ENCODE measurements around the gene INCENP. TPM values are rescaled to one million over a fixed set of nuclear protein-coding genes. Genes with fewer than 3 reads are reported as not detected.
"Not testable (repeated sequence)": the region's sequence is repeated elsewhere in the genome, so short reads cannot be mapped to it uniquely, and the experiment has no call there.

Gene INCENP
- 73.2 TPM for polyA plus RNA-seq (2013, experiment 1 of 4)
- polyA plus RNA-seq (2013, experiment 2 of 4), result 70.1 TPM
- 73.4 TPM for polyA plus RNA-seq (2013, experiment 3 of 4)
- polyA plus RNA-seq (2013, experiment 4 of 4), result 74.4 TPM

GRCh38 chr11:62123669-62124185 lies at the start of gene INCENP:
INCENP (plus strand) TSS chr11:62124011; CDS start chr11:62128162, 4,151 bp downstream.
- Histone ChIP-seq H3K4me1 (ENCODE audit: control insufficient read depth, insufficient read depth, low read length) (peaks cover 12% of the 10 kb centered on the region), H3K4me3 (ENCODE audit: insufficient read depth, low read depth, low read length) (peak within 1 kb of the TSS; percentile 98), H3K9me3 (ENCODE audit: control insufficient read depth, low read length) (no peaks in the 10 kb centered on the region), H3K36me3 (ENCODE audit: control insufficient read depth, insufficient read depth, low read length) (peaks cover 7% of the 10 kb centered on the region), H3K27me3 (ENCODE audit: control insufficient read depth, insufficient read depth, low read length, poor library complexity, severe bottlenecking) (no peaks in the 10 kb centered on the region), H3K27ac (ENCODE audit: insufficient read depth, low read depth, low read length, poor library complexity, severe bottlenecking) (no peak within 1 kb of the TSS)
- WGBS, 2 experiments, result 0 to 1% methylated on average over 39 of the region's 39 CpGs

- Histone ChIP-seq H3K27me3 (ENCODE audit: control insufficient read depth, insufficient read depth, low read length, poor library complexity, severe bottlenecking) (no peaks in the 10 kb centered on the region), H3K27ac (ENCODE audit: insufficient read depth, low read depth, low read length, poor library complexity, severe bottlenecking) (no peak overlapping the region)
- WGBS, 2 experiments, result 82 to 90% methylated on average over 2 of the region's 2 CpGs
These were observed 48.4 kb upstream of the INCENP start for GRCh38 chr11:62075438-62075837.

GRCh38 chr11:62077132-62077531 lies 46.7 kb upstream of the INCENP start:
- Histone ChIP-seq H3K4me1 (ENCODE audit: control insufficient read depth, insufficient read depth, low read length) (no peaks in the 10 kb centered on the region), H3K36me3 (ENCODE audit: control insufficient read depth, insufficient read depth, low read length) (no peaks in the 10 kb centered on the region), H3K4me3 (ENCODE audit: insufficient read depth, low read depth, low read length) (no peak overlapping the region), H3K27me3 (ENCODE audit: control insufficient read depth, insufficient read depth, low read length, poor library complexity, severe bottlenecking) (no peaks in the 10 kb centered on the region), H3K9me3 (ENCODE audit: control insufficient read depth, low read length) (no peaks in the 10 kb centered on the region), H3K27ac (ENCODE audit: insufficient read depth, low read depth, low read length, poor library complexity, severe bottlenecking) (no peak overlapping the region)
- 95 to 96% methylated on average over 3 of the region's 3 CpGs for WGBS, 2 experiments

More at GRCh38 chr11:62075438-62075837, 48.4 kb upstream of the INCENP start:
- Histone ChIP-seq H3K9me3 (ENCODE audit: control insufficient read depth, low read length) (no peaks in the 10 kb centered on the region), H3K4me1 (ENCODE audit: control insufficient read depth, insufficient read depth, low read length) (no peaks in the 10 kb centered on the region), H3K36me3 (ENCODE audit: control insufficient read depth, insufficient read depth, low read length) (no peaks in the 10 kb centered on the region), H3K4me3 (ENCODE audit: insufficient read depth, low read depth, low read length) (no peak overlapping the region)

GRCh38 chr11:62081378-62082291 lies 42.2 kb upstream of the INCENP start:
- no peaks in the 10 kb centered on the region for H3K4me1 ChIP-seq (ENCODE audit: control insufficient read depth, insufficient read depth, low read length)
- H3K27ac ChIP-seq (ENCODE audit: insufficient read depth, low read depth, low read length, poor library complexity, severe bottlenecking), result no peak overlapping the region
- H3K9me3 ChIP-seq (ENCODE audit: control insufficient read depth, low read length), result no peaks in the 10 kb centered on the region
- no peaks in the 10 kb centered on the region for H3K27me3 ChIP-seq (ENCODE audit: control insufficient read depth, insufficient read depth, low read length, poor library complexity, severe bottlenecking)
- WGBS, 2 experiments, result 32 to 34% methylated on average over 16 of the region's 16 CpGs
- H3K4me3 ChIP-seq (ENCODE audit: insufficient read depth, low read depth, low read length), result no peak overlapping the region
- no peaks in the 10 kb centered on the region for H3K36me3 ChIP-seq (ENCODE audit: control insufficient read depth, insufficient read depth, low read length)

- no peaks in the 10 kb centered on the region for H3K36me3 ChIP-seq (ENCODE audit: control insufficient read depth, insufficient read depth, low read length)
- H3K27ac ChIP-seq (ENCODE audit: insufficient read depth, low read depth, low read length, poor library complexity, severe bottlenecking), result no peak overlapping the region
- H3K4me3 ChIP-seq (ENCODE audit: insufficient read depth, low read depth, low read length), result no peak overlapping the region
- H3K4me1 ChIP-seq (ENCODE audit: control insufficient read depth, insufficient read depth, low read length), result no peaks in the 10 kb centered on the region
- H3K27me3 ChIP-seq (ENCODE audit: control insufficient read depth, insufficient read depth, low read length, poor library complexity, severe bottlenecking), result no peaks in the 10 kb centered on the region
- H3K9me3 ChIP-seq (ENCODE audit: control insufficient read depth, low read length), result no peaks in the 10 kb centered on the region
- WGBS, 2 experiments, result 48 to 57% methylated on average over 6 to 7 of the region's 7 CpGs
These were observed 41.5 kb upstream of the INCENP start for GRCh38 chr11:62082292-62082657.

- not testable (repeated sequence) for H3K9me3 ChIP-seq (ENCODE audit: control insufficient read depth, low read length); H3K4me3 ChIP-seq (ENCODE audit: insufficient read depth, low read depth, low read length); H3K27ac ChIP-seq (ENCODE audit: insufficient read depth, low read depth, low read length, poor library complexity, severe bottlenecking); H3K4me1 ChIP-seq (ENCODE audit: control insufficient read depth, insufficient read depth, low read length); H3K27me3 ChIP-seq (ENCODE audit: control insufficient read depth, insufficient read depth, low read length, poor library complexity, severe bottlenecking); H3K36me3 ChIP-seq (ENCODE audit: control insufficient read depth, insufficient read depth, low read length)
- 95 to 98% methylated on average over 5 of the region's 6 CpGs for WGBS, 2 experiments
These were observed 39.0 kb upstream of the INCENP start for GRCh38 chr11:62084801-62085200.

GRCh38 chr11:62087694-62088093 lies 36.1 kb upstream of the INCENP start:
- H3K4me1 ChIP-seq (ENCODE audit: control insufficient read depth, insufficient read depth, low read length), result no peaks in the 10 kb centered on the region
- no peak overlapping the region for H3K4me3 ChIP-seq (ENCODE audit: insufficient read depth, low read depth, low read length)
- H3K27me3 ChIP-seq (ENCODE audit: control insufficient read depth, insufficient read depth, low read length, poor library complexity, severe bottlenecking), result no peaks in the 10 kb centered on the region
- peaks cover 2% of the 10 kb centered on the region for H3K9me3 ChIP-seq (ENCODE audit: control insufficient read depth, low read length)
- H3K27ac ChIP-seq (ENCODE audit: insufficient read depth, low read depth, low read length, poor library complexity, severe bottlenecking), result no peak overlapping the region
- WGBS, 2 experiments, result 100% methylated on average over 1 of the region's 1 CpG; no CpG with 5 or more reads in 1 of the 2 experiments
- H3K36me3 ChIP-seq (ENCODE audit: control insufficient read depth, insufficient read depth, low read length), result no peaks in the 10 kb centered on the region

- Histone ChIP-seq H3K4me3 (ENCODE audit: insufficient read depth, low read depth, low read length) (no peak overlapping the region), H3K27me3 (ENCODE audit: control insufficient read depth, insufficient read depth, low read length, poor library complexity, severe bottlenecking) (no peaks in the 10 kb centered on the region), H3K27ac (ENCODE audit: insufficient read depth, low read depth, low read length, poor library complexity, severe bottlenecking) (no peak overlapping the region), H3K4me1 (ENCODE audit: control insufficient read depth, insufficient read depth, low read length) (no peaks in the 10 kb centered on the region), H3K9me3 (ENCODE audit: control insufficient read depth, low read length) (peaks cover 2% of the 10 kb centered on the region), H3K36me3 (ENCODE audit: control insufficient read depth, insufficient read depth, low read length) (no peaks in the 10 kb centered on the region)
- 33 to 43% methylated on average over 1 of the region's 1 CpG for WGBS, 2 experiments
These were observed 35.4 kb upstream of the INCENP start for GRCh38 chr11:62088331-62088933.

- Histone ChIP-seq H3K4me1 (ENCODE audit: control insufficient read depth, insufficient read depth, low read length) (no peaks in the 10 kb centered on the region), H3K27ac (ENCODE audit: insufficient read depth, low read depth, low read length, poor library complexity, severe bottlenecking) (no peak overlapping the region), H3K36me3 (ENCODE audit: control insufficient read depth, insufficient read depth, low read length) (no peaks in the 10 kb centered on the region), H3K9me3 (ENCODE audit: control insufficient read depth, low read length) (no peaks in the 10 kb centered on the region), H3K4me3 (ENCODE audit: insufficient read depth, low read depth, low read length) (no peak overlapping the region), H3K27me3 (ENCODE audit: control insufficient read depth, insufficient read depth, low read length, poor library complexity, severe bottlenecking) (no peaks in the 10 kb centered on the region)
These were observed 20.7 kb upstream of the INCENP start for GRCh38 chr11:62103141-62103540.

- Histone ChIP-seq H3K27ac (ENCODE audit: insufficient read depth, low read depth, low read length, poor library complexity, severe bottlenecking) (no peak overlapping the region), H3K36me3 (ENCODE audit: control insufficient read depth, insufficient read depth, low read length) (no peaks in the 10 kb centered on the region), H3K4me3 (ENCODE audit: insufficient read depth, low read depth, low read length) (no peak overlapping the region), H3K27me3 (ENCODE audit: control insufficient read depth, insufficient read depth, low read length, poor library complexity, severe bottlenecking) (no peaks in the 10 kb centered on the region), H3K4me1 (ENCODE audit: control insufficient read depth, insufficient read depth, low read length) (no peaks in the 10 kb centered on the region), H3K9me3 (ENCODE audit: control insufficient read depth, low read length) (no peaks in the 10 kb centered on the region)
- 73 to 93% methylated on average over 2 to 3 of the region's 3 CpGs for WGBS, 2 experiments
These were observed 19.8 kb upstream of the INCENP start for GRCh38 chr11:62103986-62104385.

Measured in ectodermal cell (in vitro differentiated cells).